HG03095 (cell line): ENCODE results near the gene ZNF766.
A peak's percentile ranks its signal among the peaks of the same experiment; 100 is the strongest.
"Not testable (repeated sequence)": the region's sequence is repeated elsewhere in the genome, so short reads cannot be mapped to it uniquely, and the experiment has no call there.

Experiments
- ATAC-seq: cut with Tn5 transposase; IDR thresholded peaks from one replicate; pipeline ENCODE4 v1.9.1; 2021; ENCODE audit warnings: moderate library complexity; ENCODE audit not compliant: unreplicated experiment

Gene ZNF766

DNA sequence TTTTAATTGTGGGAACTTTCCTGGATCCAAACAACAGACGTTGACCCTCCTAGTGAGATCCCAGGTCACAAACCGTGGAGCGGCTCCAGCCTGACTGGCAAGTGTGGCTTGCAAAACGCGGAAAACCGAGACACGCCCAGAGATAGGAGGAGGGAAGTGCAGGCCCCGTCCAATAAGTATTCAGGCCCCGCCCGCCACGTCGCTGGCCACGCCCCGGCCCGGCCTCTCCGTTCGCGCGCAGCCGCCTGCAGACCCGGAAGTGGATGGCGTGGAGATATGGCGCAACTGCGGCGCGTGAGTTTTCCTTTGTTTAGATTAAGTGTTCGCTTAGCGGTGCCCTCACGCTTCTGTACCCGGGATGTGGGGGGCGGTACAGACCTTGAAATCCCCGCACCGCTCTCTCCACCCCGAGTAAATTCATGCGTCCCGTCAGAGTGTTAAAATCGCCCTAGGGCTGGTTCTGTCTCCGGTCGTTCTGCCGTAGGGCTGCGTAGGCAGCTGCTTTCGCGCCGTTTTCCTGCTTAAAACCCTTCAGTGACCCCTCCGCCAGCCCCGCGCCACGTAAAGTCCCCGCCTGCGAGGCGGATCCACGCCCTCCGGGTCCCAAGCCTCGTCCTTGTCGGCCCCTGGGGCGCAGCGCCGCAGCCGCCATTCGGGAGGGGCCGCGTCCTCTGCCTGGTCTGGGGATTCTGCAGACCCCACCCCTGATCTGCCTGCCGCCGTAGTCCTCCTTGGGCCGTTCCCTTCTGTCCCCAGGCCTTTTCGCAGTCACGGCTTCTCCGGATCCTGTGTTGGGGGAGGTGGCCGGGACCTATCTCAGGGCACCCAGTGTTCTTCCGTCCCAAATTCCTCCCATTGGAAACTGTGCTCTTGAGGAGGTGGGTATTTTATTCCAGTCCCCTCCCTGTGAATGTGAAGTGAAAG lies at the start of gene ZNF766:
Gene ZNF766 (plus strand): TSS at position 250 of the 924 bp plus-strand sequence. CDS start 27 bp downstream, at position 277.
- peak; percentile 91 for ATAC-seq

DNA sequence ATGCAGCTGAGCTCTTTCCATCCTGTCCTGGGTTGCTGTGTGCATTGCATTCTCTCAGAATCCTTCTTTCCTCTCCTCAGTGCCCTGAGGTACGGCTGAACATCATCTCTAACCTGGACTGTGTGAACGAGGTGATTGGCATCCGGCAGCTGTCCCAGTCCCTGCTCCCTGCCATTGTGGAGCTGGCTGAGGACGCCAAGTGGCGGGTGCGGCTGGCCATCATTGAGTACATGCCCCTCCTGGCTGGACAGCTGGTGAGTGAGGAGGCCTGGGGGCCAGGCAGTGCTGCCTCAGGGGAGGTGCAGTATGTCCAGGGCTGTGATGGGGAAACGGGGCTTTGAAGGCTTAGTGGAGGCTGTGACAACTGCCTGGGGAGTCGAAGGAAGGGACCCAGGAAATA lies 49.8 kb upstream of the ZNF766 start:
- ATAC-seq, result no peak

DNA sequence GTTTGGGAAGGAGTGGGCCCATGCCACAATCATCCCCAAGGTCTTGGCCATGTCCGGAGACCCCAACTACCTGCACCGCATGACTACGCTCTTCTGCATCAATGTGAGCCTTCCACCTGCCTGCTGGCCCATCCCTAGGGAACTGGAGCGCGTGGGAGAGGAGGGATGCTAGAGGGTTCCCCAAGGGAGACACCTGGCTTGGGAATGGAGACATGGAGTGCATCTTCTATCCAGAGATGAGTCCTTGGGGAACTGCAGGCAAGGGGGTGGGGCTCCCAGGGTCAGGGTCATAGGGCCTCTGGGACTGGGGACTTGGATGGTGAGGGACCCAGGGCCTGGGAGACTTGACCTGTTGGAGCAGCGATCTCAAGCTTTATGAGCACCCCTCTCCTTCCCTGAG lies 48.4 kb upstream of the ZNF766 start:
- no peak for ATAC-seq

DNA sequence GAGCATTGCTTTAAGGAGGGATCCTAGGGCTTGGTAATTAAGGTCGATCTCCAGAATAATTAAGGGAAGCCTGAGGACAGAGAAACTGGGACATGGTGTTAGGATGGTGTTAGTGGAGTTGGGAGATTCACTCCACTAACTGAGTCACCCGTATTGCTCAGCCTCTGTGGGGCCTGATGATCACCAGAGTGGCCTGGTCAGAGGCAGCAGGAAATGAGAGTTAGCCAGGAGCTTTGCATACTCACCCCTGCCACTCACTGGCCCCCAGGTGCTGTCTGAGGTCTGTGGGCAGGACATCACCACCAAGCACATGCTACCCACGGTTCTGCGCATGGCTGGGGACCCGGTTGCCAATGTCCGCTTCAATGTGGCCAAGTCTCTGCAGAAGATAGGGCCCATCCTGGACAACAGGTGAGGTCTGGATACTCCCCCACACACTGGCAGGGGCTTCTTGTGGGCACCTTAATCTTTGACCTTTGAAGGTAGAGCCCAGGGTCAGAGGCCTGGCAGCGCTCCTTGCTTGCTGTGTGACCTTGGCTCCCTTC lies 47.5 kb upstream of the ZNF766 start:
- no peak for ATAC-seq

DNA sequence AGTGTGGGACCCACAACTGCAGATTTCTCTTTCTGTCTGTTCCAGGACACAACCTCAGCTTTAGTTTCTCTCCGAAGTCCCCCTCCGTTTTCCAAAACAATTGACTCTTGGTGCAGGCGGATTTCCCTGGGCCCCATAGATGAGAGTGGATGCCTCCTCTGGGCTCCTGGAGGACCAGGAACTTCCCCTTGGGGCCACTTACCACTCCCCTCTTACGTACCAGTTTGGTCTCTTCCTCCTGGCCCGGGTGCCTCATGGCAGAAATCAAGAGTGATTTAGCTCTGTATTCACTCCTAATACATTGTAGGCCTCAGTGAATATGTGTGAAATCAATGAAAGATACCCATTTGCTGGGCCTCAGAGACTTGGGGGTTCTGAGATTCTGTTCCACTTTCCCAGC lies 45.2 kb upstream of the ZNF766 start:
- ATAC-seq, result no peak

DNA sequence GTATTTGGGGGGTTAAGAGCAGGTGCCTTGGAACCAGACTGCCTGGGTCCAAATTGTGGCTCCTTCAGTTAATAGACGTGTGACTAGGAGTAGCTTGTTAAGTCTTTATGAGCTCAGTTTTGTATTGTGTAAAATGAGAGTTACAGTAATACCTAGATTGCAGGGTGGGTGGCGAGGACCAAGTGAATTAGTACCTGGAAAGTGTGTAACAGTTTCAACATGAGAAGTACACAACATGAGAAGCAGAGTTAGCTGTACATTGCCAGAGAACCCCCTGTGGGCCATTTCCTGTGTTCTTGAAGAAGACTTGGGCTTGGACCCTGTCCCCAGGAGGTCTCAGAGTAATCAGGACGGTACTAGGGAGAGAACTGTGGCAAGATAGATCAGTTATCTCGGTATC lies 42.7 kb upstream of the ZNF766 start:
- no peak for ATAC-seq

DNA sequence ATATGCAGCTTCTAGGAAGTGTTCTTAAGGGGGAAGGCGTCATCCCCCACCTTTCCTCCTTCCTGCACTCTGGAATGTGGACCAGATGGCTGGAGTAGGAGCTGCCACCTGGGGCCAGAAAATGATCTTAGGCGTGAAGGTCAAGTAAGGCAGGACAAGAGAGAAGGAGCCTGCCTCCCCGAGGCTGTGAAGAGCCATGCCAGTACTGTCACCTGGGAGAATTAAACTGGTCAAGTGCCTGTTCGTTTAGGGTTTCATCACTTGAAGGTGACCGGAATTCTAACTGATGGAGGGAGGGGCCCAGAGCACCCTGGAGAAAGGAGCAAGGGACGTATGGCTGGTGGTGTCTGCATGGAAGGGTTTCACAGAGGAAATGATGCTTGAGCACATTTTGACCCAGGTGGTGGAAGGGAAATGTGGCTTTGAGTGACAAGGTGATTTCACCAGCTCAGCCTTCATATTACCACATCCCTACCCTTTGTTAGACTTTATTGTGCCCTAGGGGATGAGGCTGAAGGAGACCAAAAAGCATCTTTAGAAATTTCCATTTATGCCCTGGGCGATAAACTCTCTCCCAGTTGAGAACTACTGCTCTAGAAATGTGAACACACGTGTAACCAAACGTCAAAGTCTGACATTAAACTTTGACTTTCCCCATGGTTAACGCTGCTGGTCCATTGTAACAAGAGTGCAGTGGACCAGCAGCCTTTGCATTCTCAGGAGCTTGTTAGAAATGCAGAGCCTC lies 42.0 kb upstream of the ZNF766 start:
- no peak for ATAC-seq

DNA sequence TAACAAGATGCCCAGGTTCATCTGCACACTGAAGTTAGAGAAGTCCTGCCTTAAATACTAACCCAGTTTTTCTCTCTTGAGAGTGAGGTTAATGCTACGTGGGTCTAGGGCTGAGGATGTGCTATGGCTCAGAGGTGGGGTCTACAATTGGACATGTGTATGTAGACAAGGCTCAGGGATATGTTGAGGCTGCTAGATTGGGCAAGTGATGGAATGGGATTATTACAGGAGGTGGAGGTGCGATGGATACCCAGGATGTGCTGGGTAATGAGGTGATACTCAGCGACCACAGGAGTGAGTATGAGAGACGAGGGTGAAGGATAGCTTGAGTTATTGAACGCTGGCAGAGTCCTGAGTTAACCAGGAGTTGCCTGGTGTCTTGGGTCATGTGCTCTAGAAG lies 41.4 kb upstream of the ZNF766 start:
- no peak for ATAC-seq

DNA sequence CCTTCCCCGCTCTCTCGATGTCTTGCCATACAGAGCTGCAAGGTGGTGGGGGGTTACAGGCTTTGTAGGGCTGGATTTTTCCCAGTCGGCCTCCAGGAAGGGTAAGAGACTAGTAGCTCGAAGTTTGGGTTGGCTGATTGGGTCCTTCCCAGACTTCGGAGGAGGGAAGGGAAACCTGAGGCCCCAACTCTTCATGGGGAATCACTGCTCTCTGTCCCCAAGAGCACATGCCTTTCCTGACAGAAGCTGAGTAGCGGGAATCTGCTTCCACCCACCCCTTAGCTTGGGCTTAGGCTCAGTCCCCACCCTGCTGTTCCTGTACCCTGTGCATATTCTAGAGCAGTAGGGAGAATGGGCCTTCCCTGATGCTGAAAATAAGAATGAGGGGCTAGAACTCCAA lies 39.9 kb upstream of the ZNF766 start:
- ATAC-seq, result no peak

DNA sequence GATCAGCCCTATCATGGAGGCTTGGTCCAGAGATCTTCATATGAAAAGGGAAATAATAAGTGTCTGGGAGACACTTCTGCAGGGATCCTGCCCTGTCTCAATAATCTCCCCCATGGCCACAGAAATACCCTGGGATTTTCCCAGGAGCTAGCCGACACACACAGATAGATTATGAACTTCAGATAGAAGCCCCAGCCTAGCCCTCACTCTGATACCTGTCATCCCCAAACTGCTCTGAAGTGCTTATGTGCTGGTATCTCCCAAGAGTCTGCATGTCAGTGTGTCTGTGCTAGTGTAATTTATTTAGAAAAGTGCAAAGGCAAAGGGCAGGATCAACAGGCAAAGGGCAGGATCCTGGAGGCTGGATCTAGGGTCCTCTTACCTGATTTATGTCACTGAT lies 38.7 kb upstream of the ZNF766 start:
- no peak for ATAC-seq

DNA sequence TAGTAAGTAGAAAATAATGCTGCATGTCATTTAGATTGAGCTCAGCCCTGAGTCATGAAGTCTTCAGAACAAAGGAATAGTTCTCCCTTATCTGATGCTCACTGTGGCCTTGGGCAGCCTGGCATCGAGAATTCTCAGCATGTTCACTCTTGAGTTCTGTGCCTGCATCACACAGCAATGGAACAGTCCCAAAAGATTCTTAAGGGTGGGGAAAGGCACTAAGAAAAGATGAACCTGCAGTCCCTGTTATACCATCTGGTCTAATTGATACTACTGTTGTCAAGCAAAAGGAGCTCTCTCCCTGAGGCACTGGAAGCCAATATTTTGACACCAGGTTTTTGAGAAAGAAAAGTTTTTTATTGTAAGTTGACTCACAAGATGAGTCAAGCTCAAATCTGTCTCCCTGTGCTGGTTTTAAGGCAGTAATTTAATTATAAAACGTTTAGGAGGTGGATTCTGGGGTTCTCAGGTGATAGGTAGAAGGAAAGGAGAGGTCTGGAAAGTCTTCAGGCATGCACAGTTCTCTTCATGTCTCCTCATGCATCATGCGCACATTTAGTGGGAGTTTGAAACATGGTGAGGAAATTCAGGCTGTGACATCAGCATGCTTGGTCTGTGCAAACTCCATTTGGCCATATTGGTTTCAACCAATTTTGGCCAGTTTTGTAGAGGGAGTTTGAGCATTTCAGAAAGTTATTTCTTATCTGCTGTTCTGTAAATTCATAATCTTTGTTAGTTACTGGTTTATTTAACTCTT lies 38.1 kb upstream of the ZNF766 start:
- no peak for ATAC-seq

DNA sequence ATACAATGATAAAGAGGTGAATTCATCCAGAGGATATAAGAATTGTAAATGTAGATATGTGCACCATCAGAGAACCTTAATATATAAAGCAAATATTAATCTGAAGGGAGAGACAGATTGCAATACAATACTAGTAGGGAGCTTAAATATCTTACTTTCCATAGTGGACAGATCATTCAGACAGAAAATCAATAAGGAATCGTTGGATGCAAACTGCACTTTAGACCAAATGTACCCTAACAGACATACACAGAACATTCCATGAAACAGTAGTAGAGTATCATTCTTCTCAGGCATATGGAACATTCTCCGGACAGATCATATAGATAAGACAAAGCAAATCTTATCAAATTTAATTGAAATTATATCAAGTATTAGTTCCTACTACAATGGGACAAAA lies 35.0 kb upstream of the ZNF766 start:
- ATAC-seq, result no peak

DNA sequence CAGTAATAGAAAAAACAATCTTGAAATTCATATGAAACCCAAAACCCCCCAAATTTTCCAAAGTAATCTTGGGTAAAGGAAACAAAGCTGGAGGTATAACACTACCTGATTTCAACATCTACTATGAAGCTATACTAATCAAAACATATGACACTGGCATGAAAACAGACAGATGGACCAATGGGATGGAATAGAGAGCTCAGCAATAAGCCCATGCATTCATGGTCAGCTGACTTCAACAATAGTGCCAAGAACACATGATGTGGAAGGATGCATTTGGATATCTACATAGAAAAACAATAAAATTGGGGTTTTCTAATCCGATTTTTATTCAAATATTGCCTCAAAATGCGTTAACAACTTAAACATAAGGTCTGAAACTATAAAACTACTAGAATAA lies 32.2 kb upstream of the ZNF766 start:
- no peak for ATAC-seq

DNA sequence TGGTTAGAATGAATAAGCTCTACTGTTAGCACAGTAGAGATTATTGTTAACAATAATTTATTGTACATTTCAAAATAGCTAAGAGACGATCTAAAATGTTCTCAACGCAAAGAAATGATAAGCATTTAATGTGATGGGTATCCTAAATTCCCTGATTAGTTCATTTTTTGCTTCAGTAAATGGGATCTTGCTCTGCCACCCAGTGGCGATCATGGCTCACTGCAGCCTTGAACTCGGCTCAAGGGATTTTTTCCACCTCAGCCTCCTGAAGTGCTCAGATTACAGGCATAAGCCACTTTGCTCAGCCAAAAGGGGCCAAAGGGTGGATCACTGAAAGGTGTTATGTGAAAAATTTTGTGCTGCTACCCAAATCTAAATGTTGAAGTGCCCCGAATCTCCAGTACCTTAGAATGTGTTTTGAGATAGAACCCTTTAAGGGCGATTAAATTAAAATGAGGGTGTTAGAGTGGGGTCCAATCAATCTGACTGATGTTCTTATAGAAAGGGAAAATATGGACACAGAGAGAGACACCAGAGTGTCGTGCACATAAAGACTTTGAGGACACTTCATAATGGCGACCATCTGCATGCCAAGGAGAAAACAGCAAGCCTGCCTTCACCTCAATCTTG lies 31.5 kb upstream of the ZNF766 start:
- no peak for ATAC-seq

DNA sequence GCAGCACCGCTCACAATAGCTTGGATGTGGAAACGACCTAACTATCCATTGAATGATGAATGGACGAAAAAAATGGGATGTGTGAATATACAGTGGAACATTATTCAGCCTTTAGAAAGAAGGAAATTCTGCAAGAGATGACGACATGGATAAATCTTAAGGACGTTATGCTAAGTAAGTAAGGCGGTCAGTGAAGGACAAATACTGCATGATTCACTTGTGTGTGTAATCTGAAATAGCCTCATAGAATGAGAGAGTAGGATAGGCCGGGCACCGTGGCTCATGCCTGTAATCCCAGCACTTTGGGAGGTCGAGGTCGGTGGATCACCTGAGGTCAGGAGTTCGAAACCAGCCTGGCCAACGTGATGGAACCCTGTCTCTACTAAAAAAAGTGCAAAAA lies 25.4 kb upstream of the ZNF766 start:
- ATAC-seq, result no peak

DNA sequence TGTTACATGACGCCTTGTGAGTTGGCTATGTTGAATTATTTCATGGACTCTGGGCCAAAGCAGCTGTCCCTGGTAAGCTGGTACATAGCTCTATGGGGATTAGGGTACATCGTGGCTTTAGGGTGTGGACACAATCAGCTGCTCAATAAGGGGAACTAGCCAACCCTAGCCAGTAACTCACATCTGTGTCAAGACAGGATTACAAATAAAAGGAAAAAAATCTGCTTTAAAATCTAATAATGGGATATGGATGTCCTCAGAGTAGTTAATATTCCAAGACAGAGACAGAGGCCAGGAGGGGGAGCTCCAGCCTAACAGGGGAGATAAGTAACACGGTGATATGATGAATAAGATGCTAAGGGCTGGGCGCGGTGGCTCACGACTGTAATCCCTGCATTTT lies 21.1 kb upstream of the ZNF766 start:
- ATAC-seq, result no peak

DNA sequence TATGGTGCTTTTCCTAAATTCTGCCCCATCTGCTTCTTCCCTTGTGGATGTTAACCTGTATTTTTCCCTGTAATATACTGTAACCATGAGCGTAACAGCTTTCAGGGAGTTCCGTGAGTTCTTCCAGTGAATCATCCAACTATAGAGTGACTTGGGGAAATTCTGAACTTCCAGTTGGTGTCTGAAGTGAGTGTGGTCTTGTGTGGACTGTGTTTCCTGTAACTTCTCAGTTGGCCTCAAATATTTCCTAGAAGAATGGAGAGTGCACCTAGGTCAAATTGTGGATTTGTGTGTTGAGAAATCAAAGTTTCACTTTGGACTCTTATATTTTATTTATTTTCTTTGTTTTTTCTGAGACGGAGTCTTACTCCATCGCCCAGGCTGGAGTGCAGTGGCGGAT lies 11.0 kb upstream of the ZNF766 start:
- ATAC-seq, result no peak

DNA sequence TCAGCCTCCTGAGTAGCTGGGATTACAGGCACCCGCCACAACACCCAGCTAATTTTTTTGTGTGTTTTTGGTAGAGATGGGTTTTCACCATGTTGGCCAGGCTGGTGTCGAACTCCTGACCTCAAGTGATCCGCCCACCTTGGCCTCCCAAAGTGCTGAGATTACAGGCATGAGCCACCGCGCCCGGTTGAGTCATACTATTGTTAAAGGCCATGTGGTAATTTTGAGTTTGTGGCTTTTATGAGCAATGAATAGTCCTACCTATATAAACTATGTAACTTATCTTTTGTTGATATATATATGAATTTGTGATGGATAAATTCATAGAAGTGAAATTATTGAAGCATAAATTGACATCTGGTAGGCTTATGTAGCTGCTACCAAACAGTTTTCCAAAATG lies 3.8 kb upstream of the ZNF766 start:
- not testable (repeated sequence) for ATAC-seq

DNA sequence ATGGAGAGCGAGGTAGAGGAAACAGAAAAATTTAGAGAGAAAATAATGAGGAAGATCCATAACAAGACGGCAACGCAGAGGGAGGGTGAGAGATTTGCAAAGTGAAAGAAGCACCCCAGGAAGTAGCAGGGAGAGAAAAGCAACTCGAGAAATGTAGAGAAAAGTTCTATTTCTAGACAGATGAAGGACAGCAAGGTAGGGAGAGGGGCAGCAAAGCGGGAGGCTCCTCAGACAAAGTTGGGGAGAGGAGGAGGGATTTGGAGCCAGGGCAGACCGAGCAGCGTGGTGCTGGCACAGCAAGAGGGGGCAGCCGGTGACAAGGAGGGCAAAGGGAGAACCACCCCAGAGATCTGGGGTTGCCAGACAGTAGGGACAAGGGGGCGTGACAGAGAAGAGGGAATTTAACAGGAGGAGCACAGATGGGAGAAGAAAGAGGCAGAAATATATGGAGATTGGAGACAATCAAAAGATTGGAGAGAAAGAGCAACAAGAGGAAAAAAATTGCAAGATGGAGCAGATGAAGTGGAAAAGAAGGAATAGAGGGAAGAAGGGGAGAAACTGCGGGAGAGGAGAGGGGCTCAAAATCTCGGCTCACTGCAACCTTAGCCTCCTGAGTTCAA lies 989 bp downstream of the ZNF766 start:
- ATAC-seq, result no peak

DNA sequence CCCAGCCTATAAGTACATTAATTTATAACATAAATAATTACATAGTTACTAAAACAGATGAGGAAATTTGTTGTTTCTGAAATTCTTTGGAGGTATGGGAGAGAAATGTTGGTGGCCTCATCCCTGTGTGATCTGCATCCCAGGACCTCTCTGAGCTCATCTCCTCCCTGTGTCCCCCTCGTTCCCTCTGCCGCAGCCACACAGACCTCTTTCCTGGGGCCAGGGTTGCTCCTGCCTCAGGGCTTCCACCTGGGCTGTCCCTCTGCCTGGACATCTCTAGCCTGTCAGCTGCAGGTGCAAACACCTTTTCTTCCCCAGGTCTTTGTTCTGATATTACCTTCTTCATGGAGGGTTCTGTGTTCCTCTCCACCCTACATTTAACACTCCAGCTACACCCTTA lies 3.9 kb downstream of the ZNF766 start:
- ATAC-seq, result no peak
